ENCODE results near the gene BRSK1.

- TF ChIP-seq CTCF (IDR thresholded peaks at IDR 0.05; ENCODE audit: low read depth, low read length, poor library complexity, severe bottlenecking) (no peak), EZH2phosphoT487 (IDR thresholded peaks at IDR 0.05; ENCODE audit: borderline replicate concordance, low read length) (no peak)
These were observed 17.4 kb upstream of the BRSK1 start for GRCh38 chr19:55266404-55266803.

Measured in DOHH2 (cell line).